Jurkat, Clone E6-1 (cell line): ENCODE results near the gene FXN.
"Not testable (repeated sequence)": the region's sequence is repeated elsewhere in the genome, so short reads cannot be mapped to it uniquely, and the experiment has no call there.

Experiments used
- DNase-seq: peaks from one replicate; pipeline ENCODE4 v3.0.0-alpha.2; 2011; ENCODE audit warnings: low read depth, low spot score
- H3K4me3 ChIP-seq: 2 replicates; pipeline ENCODE4 v1.5.1; 2011; ENCODE audit warnings: mild to moderate bottlenecking, low read length, control low read depth, moderate library complexity

Gene FXN

GRCh38 chr9:69020301-69021145 lies 15.0 kb upstream of the FXN start:
- H3K4me3 ChIP-seq: no peak overlapping the region
- no peak for DNase-seq

DNA sequence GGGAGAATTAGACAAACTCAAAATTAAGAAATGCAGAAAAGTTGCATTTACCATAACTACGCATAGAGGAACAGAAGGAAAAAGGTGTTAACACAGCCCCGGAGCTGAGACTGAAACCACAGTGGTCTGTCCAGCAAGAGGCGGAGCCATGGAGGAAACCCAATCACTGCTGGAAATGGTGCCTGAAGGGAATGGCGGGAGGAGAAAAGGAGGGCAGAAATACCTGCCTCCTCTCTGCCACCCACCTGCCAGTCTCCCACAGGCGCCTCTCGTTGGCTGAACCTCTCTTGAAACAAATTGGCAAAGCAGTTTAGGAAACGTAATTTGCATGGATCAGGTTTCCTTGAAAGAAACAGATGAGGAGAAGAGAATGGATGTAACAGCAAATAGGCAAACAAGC lies 11.9 kb upstream of the FXN start:
- H3K4me3 ChIP-seq: no peak overlapping the region
- DNase-seq: no peak

- DNase-seq: peak; percentile 71
- H3K4me3 ChIP-seq: no peak overlapping the region
These were observed 8.0 kb upstream of the FXN start for GRCh38 chr9:69027355-69028097.

GRCh38 chr9:69028754-69029153 lies 6.8 kb upstream of the FXN start:
- H3K4me3 ChIP-seq: no peak overlapping the region
- DNase-seq: peak; percentile 90

GRCh38 chr9:69029535-69029934 lies 6.0 kb upstream of the FXN start:
- DNase-seq: no peak
- no peak overlapping the region for H3K4me3 ChIP-seq

- DNase-seq: no peak
- no peak overlapping the region for H3K4me3 ChIP-seq
These were observed 4.5 kb upstream of the FXN start for GRCh38 chr9:69030851-69031645.

- no peak for DNase-seq
- no peak overlapping the region for H3K4me3 ChIP-seq
These were observed 1.5 kb upstream of the FXN start for GRCh38 chr9:69034071-69034470.

- H3K4me3 ChIP-seq: peak overlapping the region; percentile 87
- no peak for DNase-seq
These were observed 757 bp downstream of the FXN start for GRCh38 chr9:69036309-69036708.

DNA sequence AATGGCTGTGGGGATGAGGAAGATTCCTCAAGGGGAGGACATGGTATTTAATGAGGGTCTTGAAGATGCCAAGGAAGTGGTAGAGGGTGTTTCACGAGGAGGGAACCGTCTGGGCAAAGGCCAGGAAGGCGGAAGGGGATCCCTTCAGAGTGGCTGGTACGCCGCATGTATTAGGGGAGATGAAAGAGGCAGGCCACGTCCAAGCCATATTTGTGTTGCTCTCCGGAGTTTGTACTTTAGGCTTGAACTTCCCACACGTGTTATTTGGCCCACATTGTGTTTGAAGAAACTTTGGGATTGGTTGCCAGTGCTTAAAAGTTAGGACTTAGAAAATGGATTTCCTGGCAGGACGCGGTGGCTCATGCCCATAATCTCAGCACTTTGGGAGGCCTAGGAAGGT lies 1.2 kb downstream of the FXN start:
- no peak for DNase-seq
- H3K4me3 ChIP-seq: peak overlapping the region; percentile 87

GRCh38 chr9:69040646-69041045 lies 5.1 kb downstream of the FXN start:
- no peak overlapping the region for H3K4me3 ChIP-seq
- DNase-seq: no peak

DNA sequence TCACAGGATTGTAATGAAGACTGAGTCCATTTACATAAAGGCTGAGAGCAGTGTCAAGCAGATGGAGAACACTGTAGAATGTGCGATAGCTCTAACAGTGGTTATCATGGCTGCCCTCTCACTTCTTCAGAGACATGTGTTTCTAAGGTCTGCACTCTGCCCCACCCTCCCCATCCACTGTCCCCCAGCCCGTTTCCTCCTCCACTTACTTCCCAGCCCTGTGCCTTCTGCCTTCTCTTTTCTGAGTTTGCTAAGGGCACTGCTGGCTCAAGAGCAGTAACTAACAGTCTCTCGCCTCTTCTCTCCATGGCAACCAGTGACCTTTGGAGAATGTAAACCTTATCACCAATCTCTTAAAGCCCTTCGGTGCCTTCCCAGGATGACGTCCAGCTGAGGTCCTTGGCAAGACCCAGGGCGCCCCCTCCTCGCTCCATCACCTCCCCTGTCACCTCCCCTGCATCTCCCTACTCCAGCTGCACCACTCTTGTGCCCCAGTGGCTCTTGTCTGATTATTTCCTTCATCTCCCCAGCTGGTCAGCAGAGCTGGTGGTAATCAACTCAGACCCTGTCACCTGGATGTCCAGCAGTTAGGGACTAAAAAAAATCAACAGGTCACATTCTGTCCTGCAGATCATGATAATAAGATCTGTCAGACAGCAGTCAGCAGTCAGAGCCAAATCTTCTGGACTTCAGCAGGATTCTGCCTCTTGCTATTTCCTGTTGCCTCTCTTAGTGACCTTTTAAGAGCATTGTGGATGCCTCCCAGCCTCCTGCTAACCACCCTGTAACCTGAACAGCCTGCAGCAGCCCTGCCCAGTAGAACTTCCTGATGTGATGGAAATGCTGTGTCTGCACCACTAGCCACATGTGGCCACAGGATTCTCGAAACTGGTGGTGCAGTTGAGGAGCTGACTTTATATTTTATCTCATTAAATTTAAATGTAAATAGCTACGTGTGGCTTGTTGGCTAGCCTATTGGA lies 9.0 kb downstream of the FXN start:
- no peak for DNase-seq

DNA sequence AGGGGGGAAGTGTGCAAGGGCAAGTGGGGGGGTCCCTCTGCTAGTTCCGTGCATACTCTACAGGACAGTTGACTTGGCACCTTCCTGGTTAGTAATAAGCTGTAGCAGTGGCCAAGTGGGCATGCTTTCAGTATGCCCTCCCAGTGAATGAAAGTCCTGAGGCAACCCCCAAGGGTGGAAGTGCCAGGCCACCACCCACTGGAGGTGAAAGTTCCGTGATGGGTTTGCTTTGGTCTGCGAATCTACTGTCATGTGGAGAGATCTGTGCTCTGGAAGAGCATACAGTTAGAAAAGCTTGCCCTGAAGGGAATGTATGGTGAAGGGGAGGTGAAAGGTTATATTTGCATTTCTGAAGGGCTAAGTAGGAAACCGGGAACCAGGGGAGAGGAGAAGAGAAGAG lies 10.3 kb downstream of the FXN start:
- DNase-seq: no peak
- no peak overlapping the region for H3K4me3 ChIP-seq

More for the DNA sequence above, 9.0 kb downstream of the FXN start:
- no peak overlapping the region for H3K4me3 ChIP-seq

DNA sequence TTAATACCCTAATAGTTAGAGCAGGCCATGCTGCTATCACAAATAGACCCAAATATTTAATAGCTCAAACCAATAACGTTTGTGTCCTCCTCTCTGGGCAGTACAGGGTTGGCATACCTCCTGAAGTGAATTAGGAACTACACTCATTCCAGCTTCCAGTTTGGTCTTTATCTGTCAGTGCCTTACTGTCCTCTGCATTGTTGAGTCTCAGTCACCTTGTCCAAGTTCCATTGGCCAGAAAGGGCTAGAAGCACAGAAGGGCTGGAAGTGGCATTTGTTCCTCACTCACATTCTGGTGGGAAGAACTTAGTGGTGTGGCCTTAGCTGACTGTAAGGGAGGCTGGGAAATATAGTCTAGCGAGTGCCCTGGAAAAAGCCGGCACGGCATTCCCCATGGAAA lies 11.2 kb downstream of the FXN start:
- DNase-seq: no peak
- no peak overlapping the region for H3K4me3 ChIP-seq

GRCh38 chr9:69047371-69047770 lies 11.8 kb downstream of the FXN start:
- H3K4me3 ChIP-seq: no peak overlapping the region
- peak; percentile 51 for DNase-seq

GRCh38 chr9:69049094-69049493 lies 13.5 kb downstream of the FXN start:
- H3K4me3 ChIP-seq: no peak overlapping the region
- DNase-seq: no peak

- not testable (repeated sequence) for DNase-seq, H3K4me3 ChIP-seq
These were observed 15.4 kb downstream of the FXN start for GRCh38 chr9:69050936-69051335.

DNA sequence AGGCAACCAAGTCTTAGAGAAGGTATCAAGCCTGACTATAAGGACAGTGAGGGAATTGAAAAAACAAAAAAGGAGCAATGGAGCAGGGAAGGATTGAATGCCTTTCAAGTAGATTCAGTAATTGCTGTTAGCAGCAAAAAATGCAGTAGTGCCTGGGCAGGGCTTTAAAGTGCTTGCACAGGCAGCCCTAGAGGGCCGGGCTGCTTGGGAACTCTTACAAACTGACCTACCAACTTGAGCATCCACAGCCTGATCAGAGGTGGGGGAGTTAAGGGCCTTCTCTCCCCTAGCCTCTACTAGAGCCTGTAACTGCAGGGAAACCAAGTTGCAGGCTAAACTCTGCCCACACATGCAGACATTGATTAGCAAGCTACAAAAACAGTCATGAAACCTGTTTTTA lies 19.4 kb downstream of the FXN start:
- no peak for DNase-seq
- H3K4me3 ChIP-seq: no peak overlapping the region

GRCh38 chr9:69056191-69056815 lies 20.8 kb downstream of the FXN start:
- H3K4me3 ChIP-seq: no peak overlapping the region
- DNase-seq: no peak
